Tibial nerve (tissue), 4 donors: ENCODE results near the gene GMDS.

Experiments
- EP300 ChIP-seq, 2 donors: sonication (generic); formaldehyde crosslinking; IDR thresholded peaks; one replicate each; pipeline ENCODE4 v1.6.1; 2017; ENCODE audit warnings: antibody characterized with exemption in 2 of 2, mild to moderate bottlenecking in 1 of 2
- POLR2A ChIP-seq, 2 donors: fragments of 450-650 bp; IDR thresholded peaks; one replicate each; pipeline ENCODE4 v1.6.1; 2017; ENCODE audit warnings: antibody characterized with exemption in 2 of 2, mild to moderate bottlenecking in 2 of 2, moderate library complexity in 2 of 2
- TF ChIP-seq, protein P1 (sequence below), 5 experiments: fragments of 200-600 bp in 3 of 5; fragments of 450-650 bp in 2 of 5; sonication (generic) in 3 of 5; IDR thresholded peaks; one replicate each; pipeline ENCODE4 v1.5.1; 2016 to 2019; ENCODE audit warnings: antibody characterized with exemption in 5 of 5, mild to moderate bottlenecking in 3 of 5, moderate library complexity in 2 of 5

- TF ChIP-seq, protein P1, sequence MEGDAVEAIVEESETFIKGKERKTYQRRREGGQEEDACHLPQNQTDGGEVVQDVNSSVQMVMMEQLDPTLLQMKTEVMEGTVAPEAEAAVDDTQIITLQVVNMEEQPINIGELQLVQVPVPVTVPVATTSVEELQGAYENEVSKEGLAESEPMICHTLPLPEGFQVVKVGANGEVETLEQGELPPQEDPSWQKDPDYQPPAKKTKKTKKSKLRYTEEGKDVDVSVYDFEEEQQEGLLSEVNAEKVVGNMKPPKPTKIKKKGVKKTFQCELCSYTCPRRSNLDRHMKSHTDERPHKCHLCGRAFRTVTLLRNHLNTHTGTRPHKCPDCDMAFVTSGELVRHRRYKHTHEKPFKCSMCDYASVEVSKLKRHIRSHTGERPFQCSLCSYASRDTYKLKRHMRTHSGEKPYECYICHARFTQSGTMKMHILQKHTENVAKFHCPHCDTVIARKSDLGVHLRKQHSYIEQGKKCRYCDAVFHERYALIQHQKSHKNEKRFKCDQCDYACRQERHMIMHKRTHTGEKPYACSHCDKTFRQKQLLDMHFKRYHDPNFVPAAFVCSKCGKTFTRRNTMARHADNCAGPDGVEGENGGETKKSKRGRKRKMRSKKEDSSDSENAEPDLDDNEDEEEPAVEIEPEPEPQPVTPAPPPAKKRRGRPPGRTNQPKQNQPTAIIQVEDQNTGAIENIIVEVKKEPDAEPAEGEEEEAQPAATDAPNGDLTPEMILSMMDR (IDR thresholded peaks at IDR 0.05), result no peak
- no peak for TF ChIP-seq EP300 (IDR thresholded peaks at IDR 0.05)
- no peak for TF ChIP-seq POLR2A (IDR thresholded peaks at IDR 0.05)
These were observed 340.5 kb downstream of the GMDS start for GRCh38 chr6:1904898-1905297.
